PC-3 (cell line): ENCODE measurements around the gene TNFSF9.

Source experiments
- EZH2 ChIP-seq: fragments of 300-600 bp; sonication (generic); IDR thresholded peaks from one replicate; pipeline ENCODE4 v1.6.1; 2017; ENCODE audit warnings: antibody characterized with exemption, mild to moderate bottlenecking, low read length; ENCODE audit not compliant: unreplicated experiment
- EZH2phosphoT487 ChIP-seq: fragments of 300-600 bp; sonication (generic); IDR thresholded peaks from 2 replicates; pipeline ENCODE4 v1.6.1; 2018; ENCODE audit warnings: mild to moderate bottlenecking, antibody characterized with exemption, low read length, borderline replicate concordance
- TF ChIP-seq, protein P1 (sequence below): fragments of 300-600 bp; sonication (generic); conservative IDR thresholded peaks from 2 replicates; pipeline ENCODE4 v1.5.1; 2017; ENCODE audit warnings: antibody characterized with exemption, low read depth, mild to moderate bottlenecking, low read length

DNA sequence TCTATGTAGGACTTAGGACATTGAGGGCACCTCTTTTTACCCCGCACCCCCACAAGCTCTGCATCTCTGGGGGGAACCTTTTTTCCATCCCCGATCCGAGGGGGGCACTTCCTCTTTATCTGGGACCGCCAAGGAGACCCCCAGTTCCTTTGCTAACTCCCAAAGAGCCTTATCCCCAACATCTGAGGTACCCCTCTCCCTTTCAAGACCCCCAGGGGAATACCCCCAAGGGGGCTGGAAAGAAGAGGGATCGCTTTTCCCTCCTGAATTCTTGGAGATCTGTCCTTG, 1.1 kb downstream of the TNFSF9 start:
- TF ChIP-seq, protein P1, sequence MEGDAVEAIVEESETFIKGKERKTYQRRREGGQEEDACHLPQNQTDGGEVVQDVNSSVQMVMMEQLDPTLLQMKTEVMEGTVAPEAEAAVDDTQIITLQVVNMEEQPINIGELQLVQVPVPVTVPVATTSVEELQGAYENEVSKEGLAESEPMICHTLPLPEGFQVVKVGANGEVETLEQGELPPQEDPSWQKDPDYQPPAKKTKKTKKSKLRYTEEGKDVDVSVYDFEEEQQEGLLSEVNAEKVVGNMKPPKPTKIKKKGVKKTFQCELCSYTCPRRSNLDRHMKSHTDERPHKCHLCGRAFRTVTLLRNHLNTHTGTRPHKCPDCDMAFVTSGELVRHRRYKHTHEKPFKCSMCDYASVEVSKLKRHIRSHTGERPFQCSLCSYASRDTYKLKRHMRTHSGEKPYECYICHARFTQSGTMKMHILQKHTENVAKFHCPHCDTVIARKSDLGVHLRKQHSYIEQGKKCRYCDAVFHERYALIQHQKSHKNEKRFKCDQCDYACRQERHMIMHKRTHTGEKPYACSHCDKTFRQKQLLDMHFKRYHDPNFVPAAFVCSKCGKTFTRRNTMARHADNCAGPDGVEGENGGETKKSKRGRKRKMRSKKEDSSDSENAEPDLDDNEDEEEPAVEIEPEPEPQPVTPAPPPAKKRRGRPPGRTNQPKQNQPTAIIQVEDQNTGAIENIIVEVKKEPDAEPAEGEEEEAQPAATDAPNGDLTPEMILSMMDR: no peak
- no peak for TF ChIP-seq EZH2phosphoT487
- no peak for TF ChIP-seq EZH2
